Fibroblast of mammary gland (primary cell): ENCODE data around the gene NANOGP8.

Experiments
- DNase-seq: peaks from one replicate; pipeline ENCODE4 v3.0.0-alpha.2; 2010; ENCODE audit warnings: low read depth
- H3K4me3 ChIP-seq: 2 replicates; pipeline ENCODE4 v1.5.1; 2011; ENCODE audit warnings: low read depth, mild to moderate bottlenecking, low read length, moderate library complexity; ENCODE audit not compliant: control insufficient read depth
- CTCF ChIP-seq: conservative IDR thresholded peaks from 2 replicates; pipeline ENCODE4 v1.5.1; 2011; ENCODE audit warnings: low read depth, low read length, inconsistent platforms; ENCODE audit not compliant: control insufficient read depth, insufficient read depth

The NANOGP8 gene

GRCh38 chr15:35060591-35060990 lies 24.5 kb downstream of the NANOGP8 start:
- TF ChIP-seq CTCF: no peak
- DNase-seq: no peak
- H3K4me3 ChIP-seq: no peak overlapping the region

- DNase-seq: no peak
- no peak for TF ChIP-seq CTCF
- no peak overlapping the region for H3K4me3 ChIP-seq
Measured at GRCh38 chr15:35058534-35059054, 26.5 kb downstream of the NANOGP8 start.

- no peak for DNase-seq
- no peak for TF ChIP-seq CTCF
Measured at GRCh38 chr15:35055416-35056105, 29.5 kb downstream of the NANOGP8 start.

GRCh38 chr15:35054380-35054779 lies 30.7 kb downstream of the NANOGP8 start:
- TF ChIP-seq CTCF: no peak
- no peak overlapping the region for H3K4me3 ChIP-seq
- no peak for DNase-seq

More at GRCh38 chr15:35055416-35056105, 29.5 kb downstream of the NANOGP8 start:
- H3K4me3 ChIP-seq: no peak overlapping the region

GRCh38 chr15:35047996-35048395 lies 37.1 kb downstream of the NANOGP8 start:
- no peak for TF ChIP-seq CTCF
- no peak for DNase-seq
- no peak overlapping the region for H3K4me3 ChIP-seq

- H3K4me3 ChIP-seq: no peak overlapping the region
- TF ChIP-seq CTCF: no peak
- DNase-seq: no peak
Measured at GRCh38 chr15:35047528-35047927, 37.6 kb downstream of the NANOGP8 start.
